PC-9 (cell line): ENCODE results near the gene ABL1.

Source experiments
- EZH2 ChIP-seq: fragments of 200-600 bp; sonication (generic); IDR thresholded peaks from 2 replicates; pipeline ENCODE4 v1.8.0; 2017; ENCODE audit warnings: antibody characterized with exemption, low read depth
- TF ChIP-seq, protein P1 (sequence below): fragments of 200-600 bp; sonication (generic); conservative IDR thresholded peaks from 2 replicates; pipeline ENCODE4 v1.6.1; 2017; ENCODE audit warnings: mixed run types, antibody characterized with exemption, mild to moderate bottlenecking, moderate library complexity

DNA sequence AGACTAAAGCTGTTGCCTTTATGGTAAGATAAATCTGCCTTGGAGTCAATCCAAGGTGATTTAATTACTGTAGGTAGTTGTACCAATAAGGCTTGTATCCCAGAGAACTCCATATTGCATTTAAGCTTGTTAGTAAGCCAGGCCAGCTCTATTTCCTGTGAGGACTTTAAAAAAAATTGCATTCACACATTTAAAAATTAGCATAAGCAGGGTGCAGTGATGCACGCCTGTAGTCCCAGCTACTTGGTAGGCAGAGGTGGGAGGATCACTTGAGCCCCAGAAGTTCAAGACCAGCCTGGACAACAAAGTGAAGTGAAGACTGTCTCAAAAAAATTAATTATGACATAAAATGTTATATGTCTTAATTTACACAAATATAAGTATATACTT lies 28.7 kb upstream of the ABL1 start:
- TF ChIP-seq, protein P1, sequence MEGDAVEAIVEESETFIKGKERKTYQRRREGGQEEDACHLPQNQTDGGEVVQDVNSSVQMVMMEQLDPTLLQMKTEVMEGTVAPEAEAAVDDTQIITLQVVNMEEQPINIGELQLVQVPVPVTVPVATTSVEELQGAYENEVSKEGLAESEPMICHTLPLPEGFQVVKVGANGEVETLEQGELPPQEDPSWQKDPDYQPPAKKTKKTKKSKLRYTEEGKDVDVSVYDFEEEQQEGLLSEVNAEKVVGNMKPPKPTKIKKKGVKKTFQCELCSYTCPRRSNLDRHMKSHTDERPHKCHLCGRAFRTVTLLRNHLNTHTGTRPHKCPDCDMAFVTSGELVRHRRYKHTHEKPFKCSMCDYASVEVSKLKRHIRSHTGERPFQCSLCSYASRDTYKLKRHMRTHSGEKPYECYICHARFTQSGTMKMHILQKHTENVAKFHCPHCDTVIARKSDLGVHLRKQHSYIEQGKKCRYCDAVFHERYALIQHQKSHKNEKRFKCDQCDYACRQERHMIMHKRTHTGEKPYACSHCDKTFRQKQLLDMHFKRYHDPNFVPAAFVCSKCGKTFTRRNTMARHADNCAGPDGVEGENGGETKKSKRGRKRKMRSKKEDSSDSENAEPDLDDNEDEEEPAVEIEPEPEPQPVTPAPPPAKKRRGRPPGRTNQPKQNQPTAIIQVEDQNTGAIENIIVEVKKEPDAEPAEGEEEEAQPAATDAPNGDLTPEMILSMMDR, result no peak
- no peak for TF ChIP-seq EZH2
